GM10266 (cell line): Measurements from ENCODE around the gene M6PR.

Experiments
- DNase-seq: peaks from one replicate; pipeline ENCODE4 v3.0.0; 2012; ENCODE audit errors: extremely low spot score
- TF ChIP-seq, protein P1 (sequence below): IDR thresholded peaks from 2 replicates; pipeline ENCODE4 v1.5.1; 2012; ENCODE audit warnings: mild to moderate bottlenecking, low read depth; ENCODE audit not compliant: control insufficient read depth, insufficient read depth; ENCODE audit errors: missing control alignments

M6PR gene

DNA sequence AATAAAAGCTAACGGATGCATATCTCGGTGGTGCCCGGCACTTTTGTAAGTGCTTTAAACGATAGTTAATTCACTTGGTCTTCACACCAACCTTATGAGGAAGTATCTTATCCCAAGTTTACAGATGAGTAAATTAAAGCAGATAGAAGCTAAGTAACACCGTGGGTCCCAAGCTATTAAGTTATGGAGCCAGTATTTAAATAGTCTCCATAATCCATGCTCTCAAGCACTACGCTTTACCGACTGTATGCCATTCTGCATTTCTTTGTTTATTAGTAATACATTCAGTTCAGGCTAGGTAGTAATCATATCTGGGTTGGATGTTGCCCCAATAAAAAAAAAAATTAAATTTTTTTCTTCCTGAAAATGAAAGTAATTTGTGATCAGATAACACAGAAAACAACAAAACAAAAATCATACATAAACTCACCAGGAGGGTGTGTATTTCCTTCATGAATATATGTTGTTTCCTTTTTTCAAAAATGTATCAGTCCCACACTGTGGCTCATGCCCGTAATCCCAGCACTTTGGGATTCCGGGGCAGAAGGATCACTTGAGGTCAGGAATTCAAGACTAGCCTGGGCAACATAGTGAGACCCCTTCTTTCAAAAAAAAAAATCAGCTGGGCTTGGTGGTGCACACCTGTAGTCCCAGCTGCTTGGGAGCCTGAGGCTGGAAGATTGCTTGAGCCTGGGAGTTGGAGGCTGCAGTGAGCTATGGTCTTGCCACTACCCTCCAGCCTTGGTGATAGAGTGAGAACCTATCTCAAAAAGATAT lies 1.4 kb upstream of the M6PR start:
- DNase-seq, result peak; percentile 25
- TF ChIP-seq, protein P1, sequence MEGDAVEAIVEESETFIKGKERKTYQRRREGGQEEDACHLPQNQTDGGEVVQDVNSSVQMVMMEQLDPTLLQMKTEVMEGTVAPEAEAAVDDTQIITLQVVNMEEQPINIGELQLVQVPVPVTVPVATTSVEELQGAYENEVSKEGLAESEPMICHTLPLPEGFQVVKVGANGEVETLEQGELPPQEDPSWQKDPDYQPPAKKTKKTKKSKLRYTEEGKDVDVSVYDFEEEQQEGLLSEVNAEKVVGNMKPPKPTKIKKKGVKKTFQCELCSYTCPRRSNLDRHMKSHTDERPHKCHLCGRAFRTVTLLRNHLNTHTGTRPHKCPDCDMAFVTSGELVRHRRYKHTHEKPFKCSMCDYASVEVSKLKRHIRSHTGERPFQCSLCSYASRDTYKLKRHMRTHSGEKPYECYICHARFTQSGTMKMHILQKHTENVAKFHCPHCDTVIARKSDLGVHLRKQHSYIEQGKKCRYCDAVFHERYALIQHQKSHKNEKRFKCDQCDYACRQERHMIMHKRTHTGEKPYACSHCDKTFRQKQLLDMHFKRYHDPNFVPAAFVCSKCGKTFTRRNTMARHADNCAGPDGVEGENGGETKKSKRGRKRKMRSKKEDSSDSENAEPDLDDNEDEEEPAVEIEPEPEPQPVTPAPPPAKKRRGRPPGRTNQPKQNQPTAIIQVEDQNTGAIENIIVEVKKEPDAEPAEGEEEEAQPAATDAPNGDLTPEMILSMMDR, result no peak

GRCh38 chr12:8950221-8950527 lies 729 bp upstream of the M6PR start:
- TF ChIP-seq, protein P1, result no peak
- DNase-seq, result no peak

DNA sequence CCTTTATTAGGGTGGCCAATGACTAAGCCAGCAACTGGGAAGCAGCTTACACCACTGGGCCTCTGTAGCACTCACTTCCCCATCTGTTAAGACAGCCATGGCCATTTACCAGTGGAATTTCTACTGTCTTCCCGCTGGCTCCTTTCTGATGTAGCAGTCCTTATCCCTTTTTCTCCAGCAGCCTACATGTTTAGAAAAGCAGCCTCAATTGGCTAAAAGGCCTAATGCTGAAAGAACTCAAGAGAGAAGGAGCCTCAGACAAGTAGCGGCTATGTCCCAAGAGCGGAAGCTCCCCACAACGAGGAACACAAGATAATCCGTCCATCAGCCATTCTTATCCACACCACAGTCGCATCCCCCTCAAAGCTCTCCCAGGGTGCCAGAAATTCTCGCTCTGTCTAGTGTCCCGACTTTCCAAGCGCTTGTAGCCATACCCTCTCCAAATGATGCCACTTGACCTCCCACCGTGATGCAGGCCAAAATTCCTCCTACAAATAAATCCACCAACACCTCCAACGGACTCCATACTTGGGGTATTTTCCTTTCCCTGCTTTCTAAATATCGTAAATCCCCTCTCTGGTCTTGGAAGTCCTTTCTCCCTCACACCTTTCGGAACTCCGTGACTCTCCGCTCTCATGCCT lies 624 bp downstream of the M6PR start:
- TF ChIP-seq, protein P1, result no peak

GRCh38 chr12:8947737-8948136 lies 1.7 kb downstream of the M6PR start:
- TF ChIP-seq, protein P1, result no peak
- DNase-seq, result no peak

More for the DNA sequence above, 624 bp downstream of the M6PR start:
- DNase-seq, result no peak

DNA sequence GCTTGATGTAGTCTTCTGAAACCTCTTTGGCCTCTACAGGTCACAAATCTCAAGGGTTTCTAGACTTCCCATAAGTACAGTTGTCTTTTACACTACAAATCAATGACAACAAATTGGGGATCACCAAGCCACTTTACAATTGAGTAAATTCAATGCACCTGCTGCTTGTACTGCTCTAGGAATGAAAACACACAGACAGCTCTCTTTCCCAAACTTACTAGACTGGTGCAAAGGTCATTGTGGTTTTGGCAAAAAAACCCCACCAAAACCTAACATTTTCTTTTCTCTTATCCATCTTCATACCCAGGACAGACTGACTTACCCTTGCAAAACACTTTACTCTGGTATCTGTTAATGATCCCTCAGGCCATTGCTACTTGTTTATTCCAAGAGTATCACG lies 2.7 kb downstream of the M6PR start:
- peak; percentile 5 for DNase-seq
- TF ChIP-seq, protein P1, result no peak

- TF ChIP-seq, protein P1, result no peak
- DNase-seq, result no peak
Measured at GRCh38 chr12:8943565-8944186, 5.8 kb downstream of the M6PR start.
